WI38 (cell line): ENCODE measurements around the gene GPX4.

Experiments
- H3K4me3 ChIP-seq: 2 replicates; pipeline ENCODE4 v1.5.1; 2011; ENCODE audit warnings: low read depth, mild to moderate bottlenecking, control low read depth, low read length
- CTCF ChIP-seq: IDR thresholded peaks from 2 replicates; pipeline ENCODE4 v1.5.1; 2012; ENCODE audit warnings: low read depth, mild to moderate bottlenecking, control low read depth, low read length

Gene GPX4

GRCh38 chr19:1143828-1144399 is 40.1 kb downstream of the GPX4 start:
- H3K4me3 ChIP-seq: no peak overlapping the region
- no peak for TF ChIP-seq CTCF

- no peak for TF ChIP-seq CTCF
- H3K4me3 ChIP-seq: no peak overlapping the region
Observed at GRCh38 chr19:1144741-1145140, 40.9 kb downstream of the GPX4 start.

GRCh38 chr19:1145635-1146411 is 42.0 kb downstream of the GPX4 start:
- TF ChIP-seq CTCF: no peak
- no peak overlapping the region for H3K4me3 ChIP-seq

- no peak overlapping the region for H3K4me3 ChIP-seq
- no peak for TF ChIP-seq CTCF
Observed at GRCh38 chr19:1146412-1146699, 42.6 kb downstream of the GPX4 start.

- TF ChIP-seq CTCF: no peak
- no peak overlapping the region for H3K4me3 ChIP-seq
Observed at GRCh38 chr19:1146858-1147780, 43.3 kb downstream of the GPX4 start.

- no peak overlapping the region for H3K4me3 ChIP-seq
- TF ChIP-seq CTCF: no peak
Observed at GRCh38 chr19:1147934-1148549, 44.2 kb downstream of the GPX4 start.
